SK-N-SH treated with all-trans-retinoic acid at 6 μM for 48 hours (cell line): ENCODE measurements around the gene TTC39C.

Source experiments
- BACH2 ChIP-seq: fragments of 250-450 bp; sonication (Bioruptor Pico); IDR thresholded peaks from 2 replicates; pipeline ENCODE4 v1.9.0; 2021; ENCODE audit warnings: mild to moderate bottlenecking, borderline replicate concordance
- ISL1 ChIP-seq: fragments of 250-450 bp; sonication (Bioruptor Pico); IDR thresholded peaks from 2 replicates; pipeline ENCODE4 v2.1.2; 2022; ENCODE audit warnings: mild to moderate bottlenecking, moderate library complexity

DNA sequence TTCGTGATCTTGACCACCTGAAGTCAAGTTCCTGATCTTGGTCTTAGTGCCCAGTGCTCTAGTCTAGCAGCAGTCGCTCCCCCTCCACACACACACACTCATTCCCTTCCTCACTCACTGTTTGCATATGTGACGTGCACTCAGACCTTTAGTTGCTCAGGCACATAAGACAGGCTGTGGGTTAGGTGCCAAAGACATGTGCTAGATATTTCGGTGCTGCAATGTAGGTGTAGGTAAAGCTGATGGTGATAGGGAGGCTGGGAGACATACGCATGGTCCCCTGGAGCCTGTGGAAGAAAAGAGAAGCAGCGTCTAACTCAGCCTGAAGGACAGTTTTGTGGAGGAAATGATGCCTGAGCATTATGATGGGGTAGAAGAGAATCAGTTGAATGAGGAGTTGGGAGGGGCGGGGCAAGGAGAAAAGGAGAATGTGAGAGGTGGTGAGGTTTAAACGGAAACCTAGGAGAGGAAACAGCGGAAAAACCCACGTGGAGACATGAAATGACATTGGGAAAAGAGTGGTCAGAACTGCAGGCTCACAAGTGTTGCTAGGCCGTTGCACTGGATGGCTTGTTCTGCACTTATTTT is 3.8 kb downstream of the TTC39C start:
- TF ChIP-seq BACH2 (CRISPR knock-in tag) (no peak), ISL1 (CRISPR knock-in tag) (no peak)
